GM18517 (cell line): ENCODE measurements around the gene AWAT2.
"Not testable (repeated sequence)": the region's sequence is repeated elsewhere in the genome, so short reads cannot be mapped to it uniquely, and the experiment has no call there.

Source experiments
- ATAC-seq: cut with Tn5 transposase; IDR thresholded peaks from one replicate; pipeline ENCODE4 v1.9.1; 2021; ENCODE audit warnings: mild to moderate bottlenecking, moderate library complexity; ENCODE audit not compliant: unreplicated experiment

Gene AWAT2

DNA sequence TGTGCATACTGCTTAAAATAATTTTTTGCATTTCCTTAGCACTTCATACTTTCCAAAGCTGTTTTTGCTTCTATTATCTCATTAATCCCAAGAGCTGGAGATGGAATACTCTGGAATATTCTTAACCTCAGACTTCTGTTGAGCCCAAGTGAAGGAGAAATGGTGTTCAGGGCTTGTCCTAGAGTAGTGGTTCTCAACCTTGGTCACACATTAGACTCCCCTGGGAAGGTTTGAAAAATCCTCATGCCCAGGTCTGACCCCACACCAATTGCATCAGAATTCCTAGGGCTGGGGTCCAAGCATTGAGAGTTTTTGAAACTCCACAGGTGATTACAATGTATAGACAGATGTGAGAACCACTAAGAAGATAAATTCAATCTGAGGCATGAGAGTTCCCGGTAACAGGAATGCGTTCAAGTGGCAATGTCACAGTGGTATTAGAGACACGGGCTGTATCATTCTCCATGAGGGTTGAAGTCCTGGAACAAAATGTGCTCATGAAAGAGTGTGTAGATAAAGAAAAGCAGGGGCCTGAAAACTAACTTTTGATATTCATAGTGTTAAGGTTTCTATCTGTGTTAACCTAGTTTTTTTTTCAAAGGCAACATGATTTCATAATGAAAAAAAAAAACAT lies 47.9 kb downstream of the AWAT2 start:
- no peak for ATAC-seq

DNA sequence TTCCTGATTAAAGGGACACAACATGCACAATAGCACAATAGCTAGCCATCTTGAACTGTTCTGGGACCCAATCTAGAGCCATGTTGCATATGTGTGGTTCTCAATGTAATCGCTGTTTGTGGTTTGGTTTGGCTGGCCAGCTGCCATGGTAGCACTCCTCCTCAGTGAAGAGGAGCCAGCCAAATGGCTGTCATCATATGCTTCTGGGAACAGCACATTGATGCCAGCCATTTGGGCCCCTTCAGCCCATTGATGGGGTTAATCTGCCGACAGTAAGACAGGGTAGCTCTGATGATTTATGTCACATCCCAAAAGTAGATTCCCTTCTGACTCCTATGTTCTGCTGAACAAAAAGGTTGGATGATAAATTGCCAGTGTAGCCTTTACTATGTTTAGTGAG lies 48.5 kb downstream of the AWAT2 start:
- no peak for ATAC-seq

DNA sequence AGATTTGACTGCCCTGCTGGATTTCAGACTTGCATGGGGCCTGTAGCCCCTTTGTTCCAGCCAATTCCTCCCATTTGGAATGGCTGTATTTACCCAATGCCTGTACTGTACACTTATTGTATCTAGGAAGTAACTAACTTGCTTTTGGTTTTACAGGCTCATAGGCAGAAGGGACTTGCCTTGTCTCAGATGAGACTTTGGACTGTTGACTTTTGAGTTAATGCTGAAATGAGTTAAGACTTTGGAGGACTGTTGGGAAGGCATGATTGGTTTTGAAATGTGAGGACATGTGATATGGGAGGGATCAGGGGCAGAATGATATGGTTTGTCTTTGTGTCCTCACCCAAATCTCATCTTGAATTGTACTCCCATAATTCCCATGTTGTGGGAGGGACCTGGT lies 51.4 kb downstream of the AWAT2 start:
- not testable (repeated sequence) for ATAC-seq

DNA sequence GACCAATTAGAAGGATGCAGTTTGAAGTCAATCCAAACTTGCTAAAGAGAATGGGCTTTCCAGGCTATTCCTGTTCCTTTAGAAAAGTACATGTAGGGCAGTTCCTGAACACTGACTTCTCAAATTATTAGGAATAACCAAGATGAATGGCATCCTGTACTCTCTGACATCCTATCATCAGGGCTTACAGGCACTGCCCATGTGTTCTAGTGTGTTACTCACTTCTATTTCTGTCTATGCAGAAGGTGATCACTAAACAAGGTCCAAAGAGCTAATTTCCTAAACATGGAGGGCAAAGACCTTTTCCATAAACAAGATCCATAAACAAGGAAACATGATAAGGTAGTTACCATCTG lies 53.6 kb downstream of the AWAT2 start:
- ATAC-seq = no peak

DNA sequence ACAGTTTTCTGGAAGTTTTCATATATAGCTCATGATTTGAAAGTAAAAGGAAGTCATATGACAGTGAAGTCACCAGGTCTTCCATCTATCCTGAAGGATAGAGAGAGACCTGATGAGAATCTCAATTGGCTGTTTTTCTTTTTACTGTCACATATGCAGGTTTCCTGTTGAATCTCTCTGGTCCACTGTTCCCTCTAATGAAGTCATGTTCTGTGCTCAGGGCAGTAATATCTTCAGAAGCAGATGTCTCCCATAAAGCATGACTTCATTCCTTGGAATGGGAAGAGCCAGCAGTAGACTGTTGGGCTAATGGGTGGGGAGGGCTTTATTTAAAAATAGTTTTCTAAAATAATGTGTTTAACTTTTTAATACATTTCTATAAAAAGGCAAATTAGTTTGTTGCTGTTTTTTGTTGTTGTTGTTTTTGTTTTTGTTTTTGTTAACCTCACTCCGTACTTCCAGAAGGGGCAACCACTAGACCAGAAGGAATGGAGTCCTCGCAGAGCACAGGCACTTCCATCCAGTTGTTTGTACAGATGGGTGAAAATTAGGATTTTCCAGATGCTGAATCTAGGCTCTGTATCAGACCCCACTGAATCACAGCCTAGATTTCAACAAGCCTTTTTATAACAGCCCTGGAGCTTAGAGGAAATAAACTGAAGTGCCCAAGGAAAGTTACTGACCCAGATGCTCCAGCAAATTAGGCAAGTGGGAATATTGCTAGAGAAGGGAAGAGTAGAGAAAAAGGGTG lies 54.2 kb downstream of the AWAT2 start:
- ATAC-seq = no peak

DNA sequence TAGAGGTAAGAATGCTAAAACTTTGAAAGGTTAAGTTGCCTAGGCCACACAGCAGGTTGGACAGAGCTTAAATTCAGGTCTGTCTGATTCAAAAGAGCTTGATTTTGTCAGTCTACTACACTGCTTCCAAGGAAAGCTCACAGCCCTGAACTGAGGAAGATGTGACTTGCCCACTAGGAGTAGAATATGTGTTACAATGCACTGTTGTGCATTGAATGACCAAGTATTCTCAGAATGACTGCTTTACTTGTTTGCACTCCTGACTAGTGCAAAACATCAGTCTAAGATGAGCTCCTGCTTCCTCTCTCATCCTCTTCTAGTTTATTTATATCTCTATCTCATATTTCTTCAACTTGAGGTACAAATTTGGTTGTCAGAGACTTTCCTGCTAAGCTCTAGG lies 56.2 kb downstream of the AWAT2 start:
- no peak for ATAC-seq

DNA sequence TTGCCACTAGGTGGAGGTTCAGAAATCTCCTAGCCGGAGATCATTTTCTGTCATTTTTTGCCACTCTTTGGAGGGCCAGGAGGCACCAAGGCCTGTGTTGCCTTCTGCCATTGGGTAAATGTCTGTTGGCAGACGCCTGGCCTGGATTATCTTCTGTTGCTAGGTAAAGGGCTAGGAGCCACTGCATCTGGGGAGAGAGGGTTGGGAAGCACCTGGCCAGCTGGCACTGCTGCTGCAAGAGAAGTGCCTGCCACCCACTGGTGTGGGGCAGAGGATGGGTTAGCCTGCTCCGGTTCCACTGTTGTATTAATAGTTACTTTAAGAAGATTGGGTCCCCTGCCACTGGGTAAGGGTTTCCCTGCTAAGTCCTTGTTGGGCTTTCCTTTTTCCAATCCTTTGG lies 58.1 kb downstream of the AWAT2 start:
- ATAC-seq = no peak
